ENCODE results near the gene SELL. TPM values are rescaled to one million over a fixed set of nuclear protein-coding genes. Genes with fewer than 3 reads are reported as not detected.

Gene SELL
- total RNA-seq, 2 donors from 2014 or later, result 1.3 to 4.8 TPM

DNA sequence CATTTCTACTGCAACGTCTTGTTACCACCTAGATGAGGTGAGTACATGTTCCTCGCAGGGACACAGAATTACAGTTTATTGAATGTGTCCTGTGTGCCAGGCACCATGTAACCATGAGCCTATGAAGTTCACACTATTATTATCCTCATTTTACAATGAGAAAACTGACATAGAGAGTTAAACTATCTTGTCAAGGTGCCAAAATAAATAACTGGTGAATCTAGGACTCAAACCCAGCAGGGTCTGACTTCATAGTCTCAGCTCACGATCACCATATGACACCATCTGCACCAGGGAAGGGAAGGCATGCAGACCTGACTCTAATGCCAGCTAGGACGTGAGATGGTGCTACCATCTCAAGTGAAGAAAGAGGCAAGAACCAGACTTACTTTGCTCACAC lies 20.0 kb upstream of the SELL start:
- Histone ChIP-seq H3K9me3 (no peaks in the 10 kb centered on the region), H3K27me3 (replicated peaks; ENCODE audit: insufficient read depth) (no peaks in the 10 kb centered on the region), H3K27ac (no peak overlapping the region), H3K36me3 (no peaks in the 10 kb centered on the region), H3K4me3 (no peak overlapping the region), H3K4me1 (replicated peaks) (no peaks in the 10 kb centered on the region)
- WGBS, result 64% methylated on average over 4 of the region's 4 CpGs
- intact Hi-C loops (cut with DNase I), result no loop called here
- no peak for DNase-seq (ENCODE audit: low spot score)
- TF ChIP-seq POLR2AphosphoS5 (IDR thresholded peaks at IDR 0.05), result no peak
- TF ChIP-seq, protein P1, sequence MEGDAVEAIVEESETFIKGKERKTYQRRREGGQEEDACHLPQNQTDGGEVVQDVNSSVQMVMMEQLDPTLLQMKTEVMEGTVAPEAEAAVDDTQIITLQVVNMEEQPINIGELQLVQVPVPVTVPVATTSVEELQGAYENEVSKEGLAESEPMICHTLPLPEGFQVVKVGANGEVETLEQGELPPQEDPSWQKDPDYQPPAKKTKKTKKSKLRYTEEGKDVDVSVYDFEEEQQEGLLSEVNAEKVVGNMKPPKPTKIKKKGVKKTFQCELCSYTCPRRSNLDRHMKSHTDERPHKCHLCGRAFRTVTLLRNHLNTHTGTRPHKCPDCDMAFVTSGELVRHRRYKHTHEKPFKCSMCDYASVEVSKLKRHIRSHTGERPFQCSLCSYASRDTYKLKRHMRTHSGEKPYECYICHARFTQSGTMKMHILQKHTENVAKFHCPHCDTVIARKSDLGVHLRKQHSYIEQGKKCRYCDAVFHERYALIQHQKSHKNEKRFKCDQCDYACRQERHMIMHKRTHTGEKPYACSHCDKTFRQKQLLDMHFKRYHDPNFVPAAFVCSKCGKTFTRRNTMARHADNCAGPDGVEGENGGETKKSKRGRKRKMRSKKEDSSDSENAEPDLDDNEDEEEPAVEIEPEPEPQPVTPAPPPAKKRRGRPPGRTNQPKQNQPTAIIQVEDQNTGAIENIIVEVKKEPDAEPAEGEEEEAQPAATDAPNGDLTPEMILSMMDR (IDR thresholded peaks at IDR 0.05), result no peak

DNA sequence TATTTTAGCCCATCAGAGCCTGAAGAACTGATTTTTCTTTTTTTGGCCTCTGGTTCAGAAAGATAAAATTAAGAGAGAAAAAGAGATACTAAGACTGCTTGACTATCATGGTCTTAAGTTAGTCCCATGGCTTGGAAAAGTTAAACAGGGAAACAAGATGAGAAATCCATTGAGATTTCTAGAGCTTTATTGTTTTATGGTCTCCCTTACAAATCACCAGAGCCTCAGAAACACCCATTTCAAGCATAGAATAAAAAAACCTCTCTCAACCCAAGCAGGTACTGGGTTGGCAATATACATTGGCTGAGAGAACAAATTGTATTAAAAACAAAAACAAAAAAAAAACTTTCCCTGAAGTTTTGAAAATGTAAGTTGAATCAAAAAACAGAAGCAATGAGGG lies 18.6 kb upstream of the SELL start:
- Histone ChIP-seq H3K9me3 (no peaks in the 10 kb centered on the region), H3K27me3 (replicated peaks; ENCODE audit: insufficient read depth) (no peaks in the 10 kb centered on the region), H3K4me3 (no peak overlapping the region), H3K27ac (no peak overlapping the region), H3K36me3 (no peaks in the 10 kb centered on the region), H3K4me1 (replicated peaks) (no peaks in the 10 kb centered on the region)
- TF ChIP-seq, protein P1 (IDR thresholded peaks at IDR 0.05), result no peak
- TF ChIP-seq POLR2A (IDR thresholded peaks at IDR 0.05) (no peak), POLR2AphosphoS5 (IDR thresholded peaks at IDR 0.05) (no peak)
- DNase-seq (ENCODE audit: low spot score), result no peak
- intact Hi-C loops (cut with DNase I), result no loop called here

DNA sequence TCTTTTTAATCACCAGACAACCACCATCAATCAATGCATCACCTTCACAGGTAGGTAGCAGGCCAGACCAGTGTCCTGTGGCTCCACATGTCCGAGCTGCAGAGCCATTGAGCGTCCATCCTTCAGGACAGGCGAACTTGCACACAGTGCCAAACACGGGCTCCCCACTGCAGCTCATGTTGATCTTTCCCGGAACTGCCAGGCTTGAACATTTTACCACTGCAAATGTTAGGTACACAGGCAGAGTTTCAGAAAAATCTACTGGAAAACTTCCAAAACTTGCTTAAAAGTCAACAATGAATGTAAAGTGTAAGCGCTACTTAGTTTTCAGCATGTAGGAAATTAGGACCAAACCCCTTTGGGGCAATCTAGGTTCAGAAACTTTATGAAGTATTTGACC lies 15.9 kb upstream of the SELL start:
- WGBS, result 44% methylated on average over 6 of the region's 6 CpGs
- DNase-seq (ENCODE audit: low spot score), result no peak
- Histone ChIP-seq H3K27me3 (replicated peaks; ENCODE audit: insufficient read depth) (no peaks in the 10 kb centered on the region), H3K4me1 (replicated peaks) (no peaks in the 10 kb centered on the region), H3K36me3 (no peaks in the 10 kb centered on the region), H3K27ac (no peak overlapping the region), H3K9me3 (no peaks in the 10 kb centered on the region), H3K4me3 (no peak overlapping the region)
- intact Hi-C loops (cut with DNase I), result no loop called here
- TF ChIP-seq POLR2AphosphoS5 (IDR thresholded peaks at IDR 0.05), result no peak
- TF ChIP-seq, protein P1 (IDR thresholded peaks at IDR 0.05), result no peak
- no peak for TF ChIP-seq POLR2A (IDR thresholded peaks at IDR 0.05)

DNA sequence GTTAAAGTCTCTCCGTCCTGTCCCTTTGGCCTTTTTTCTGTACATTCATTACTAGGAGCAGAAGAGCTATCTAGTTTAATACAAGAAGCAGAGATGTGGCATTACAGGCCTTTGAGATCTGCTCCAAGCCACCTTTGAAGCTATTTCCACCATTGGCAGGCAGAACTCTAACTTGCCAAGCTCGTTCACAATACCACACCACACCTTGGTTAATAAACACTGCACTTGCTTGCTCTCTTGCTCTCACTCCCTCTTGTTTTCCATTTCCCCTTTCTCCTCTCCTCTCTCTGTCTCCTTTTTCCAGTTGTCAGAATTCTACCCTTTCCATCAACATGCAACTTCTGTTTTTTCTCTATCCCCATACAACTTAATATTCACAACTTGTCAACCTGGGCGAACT lies 15.4 kb upstream of the SELL start:
- intact Hi-C loops (cut with DNase I), result no loop called here
- Histone ChIP-seq H3K9me3 (no peaks in the 10 kb centered on the region), H3K36me3 (no peaks in the 10 kb centered on the region), H3K27me3 (replicated peaks; ENCODE audit: insufficient read depth) (no peaks in the 10 kb centered on the region), H3K27ac (no peak overlapping the region), H3K4me1 (replicated peaks) (no peaks in the 10 kb centered on the region), H3K4me3 (no peak overlapping the region)
- TF ChIP-seq POLR2A (IDR thresholded peaks at IDR 0.05) (no peak), POLR2AphosphoS5 (IDR thresholded peaks at IDR 0.05) (no peak)
- TF ChIP-seq, protein P1 (IDR thresholded peaks at IDR 0.05), result no peak
- no peak for DNase-seq (ENCODE audit: low spot score)
- 67% methylated on average over 3 of the region's 3 CpGs for WGBS

DNA sequence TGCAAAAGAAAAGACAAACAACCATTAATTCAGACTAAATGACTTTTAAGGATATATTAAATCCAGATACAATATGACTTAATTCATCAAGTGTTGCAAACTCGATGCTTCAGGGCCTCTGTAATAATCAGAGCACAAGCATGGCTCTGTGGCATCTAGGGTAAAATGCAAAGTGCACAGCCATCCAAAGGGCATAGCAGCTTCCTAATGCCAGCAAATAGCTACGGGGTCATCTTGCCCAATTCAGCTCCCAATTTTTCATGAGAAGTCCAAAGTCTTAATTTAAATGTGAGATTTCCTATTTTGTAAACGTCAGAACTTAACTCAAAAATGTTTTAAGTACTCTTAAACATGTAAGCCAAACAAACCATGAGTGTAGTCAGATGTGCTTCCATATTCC lies 14.5 kb upstream of the SELL start:
- Histone ChIP-seq H3K9me3 (no peaks in the 10 kb centered on the region), H3K4me3 (no peak overlapping the region), H3K27ac (no peak overlapping the region), H3K27me3 (replicated peaks; ENCODE audit: insufficient read depth) (no peaks in the 10 kb centered on the region), H3K4me1 (replicated peaks) (no peaks in the 10 kb centered on the region), H3K36me3 (no peaks in the 10 kb centered on the region)
- 76% methylated on average over 3 of the region's 3 CpGs for WGBS
- intact Hi-C loops (cut with DNase I), result no loop called here
- no peak for DNase-seq (ENCODE audit: low spot score)
- TF ChIP-seq POLR2AphosphoS5 (IDR thresholded peaks at IDR 0.05) (no peak), POLR2A (IDR thresholded peaks at IDR 0.05) (no peak)
- TF ChIP-seq, protein P1 (IDR thresholded peaks at IDR 0.05), result no peak
